Thoracic aorta (tissue), 2 donors: Measurements from ENCODE around the gene NDUFV1. TPM values are rescaled to one million over a fixed set of nuclear protein-coding genes. Genes with fewer than 3 reads are reported as not detected.

Experiments
- ATAC-seq: fragments of 150-250 bp; one replicate; pipeline ENCODE4 v1.8.0; 2017; ENCODE audit warnings: low read depth; ENCODE audit not compliant: insufficient number of reproducible peaks, low FRiP score
- DNase-seq: peaks from one replicate; pipeline ENCODE4 v3.0.0-alpha.2; 2020; ENCODE audit warnings: low spot score
- H3K27ac ChIP-seq, 2 donors: fragments of 200-600 bp; sonication (generic); 1 replicate in 1 of 2; 2 replicates in 1 of 2; pipeline ENCODE4 v1.5.1; 2016; ENCODE audit warnings: mild to moderate bottlenecking in 2 of 2, moderate library complexity in 2 of 2
- H3K27me3 ChIP-seq: fragments of 200-600 bp; sonication (generic); replicated peaks from 2 replicates; pipeline ENCODE4 v1.6.0; 2016; ENCODE audit warnings: mild to moderate bottlenecking; ENCODE audit not compliant: insufficient read depth
- H3K36me3 ChIP-seq: fragments of 200-600 bp; sonication (generic); one replicate; pipeline ENCODE4 v1.5.1; 2016
- H3K4me1 ChIP-seq, 2 donors: fragments of 200-600 bp; sonication (generic); 1 replicate in 1 of 2; 2 replicates in 1 of 2; pipeline versions ENCODE4 v1.5.1 to v1.6.0; 2016; ENCODE audit warnings: low read depth in 2 of 2, mild to moderate bottlenecking in 1 of 2; ENCODE audit not compliant: control insufficient read depth in 1 of 2
- H3K4me3 ChIP-seq: fragments of 200-600 bp; sonication (generic); 2 replicates; pipeline ENCODE4 v1.5.1; 2016; ENCODE audit warnings: mild to moderate bottlenecking
- H3K9me3 ChIP-seq: fragments of 200-600 bp; sonication (generic); 2 replicates; pipeline ENCODE4 v1.5.1; 2016
- CTCF ChIP-seq: fragments of 200-600 bp; sonication (generic); IDR thresholded peaks from one replicate; pipeline ENCODE4 v1.5.1; 2019; ENCODE audit warnings: antibody characterized with exemption
- total RNA-seq, 2 donors: library from RNA; depleted of rRNA; stranded (reverse); fragments of >200 nt; gene quantifications; one replicate each; pipeline versions ENCODE4 v1.1.0 to v1.2.3, GENCODE V29; 2016

NDUFV1 gene
- total RNA-seq, 2 donors from 2014 or later, result 240 to 252 TPM

- no peak for TF ChIP-seq CTCF
- no peak for DNase-seq
- Histone ChIP-seq H3K36me3 (no peaks in the 10 kb centered on the region), H3K4me1 (no peaks in the 10 kb centered on the region), H3K4me3 (no peak overlapping the region), H3K27me3 (no peaks in the 10 kb centered on the region), H3K27ac (no peak overlapping the region), H3K9me3 (no peaks in the 10 kb centered on the region)
- ATAC-seq, result no peak
These were observed 34.8 kb downstream of the NDUFV1 start for GRCh38 chr11:67641338-67642172.

- Histone ChIP-seq H3K9me3 (no peaks in the 10 kb centered on the region), H3K36me3 (no peaks in the 10 kb centered on the region), H3K27me3 (no peaks in the 10 kb centered on the region), H3K4me1 (no peaks in the 10 kb centered on the region), H3K4me3 (no peak overlapping the region), H3K27ac (no peak overlapping the region)
- DNase-seq (no peak), ATAC-seq (no peak)
- TF ChIP-seq CTCF, result no peak
These were observed 35.7 kb downstream of the NDUFV1 start for GRCh38 chr11:67642173-67643120.

GRCh38 chr11:67644042-67644441, 37.3 kb downstream of the NDUFV1 start:
- ATAC-seq, result no peak
- no peaks in the 10 kb centered on the region for H3K27me3 ChIP-seq
- no peak overlapping the region for H3K4me3 ChIP-seq
- H3K9me3 ChIP-seq, result no peaks in the 10 kb centered on the region
- H3K27ac ChIP-seq, result no peak overlapping the region
- H3K36me3 ChIP-seq, result no peaks in the 10 kb centered on the region
- TF ChIP-seq CTCF, result no peak
- DNase-seq, result no peak
- no peaks in the 10 kb centered on the region for H3K4me1 ChIP-seq

GRCh38 chr11:67644472-67645418, 38.0 kb downstream of the NDUFV1 start:
- Histone ChIP-seq H3K4me1 (no peaks in the 10 kb centered on the region), H3K27ac (no peak overlapping the region), H3K27me3 (no peaks in the 10 kb centered on the region), H3K36me3 (no peaks in the 10 kb centered on the region), H3K4me3 (no peak overlapping the region), H3K9me3 (no peaks in the 10 kb centered on the region)
- no peak for TF ChIP-seq CTCF
- ATAC-seq (no peak), DNase-seq (no peak)
